ENCODE results near the gene ABI1. TPM values are rescaled to one million over a fixed set of nuclear protein-coding genes. Genes with fewer than 3 reads are reported as not detected.
"Not testable (repeated sequence)": the region's sequence is repeated elsewhere in the genome, so short reads cannot be mapped to it uniquely, and the experiment has no call there.

The ABI1 gene
- polyA plus RNA-seq, 1 donor: 50.1 TPM

DNA sequence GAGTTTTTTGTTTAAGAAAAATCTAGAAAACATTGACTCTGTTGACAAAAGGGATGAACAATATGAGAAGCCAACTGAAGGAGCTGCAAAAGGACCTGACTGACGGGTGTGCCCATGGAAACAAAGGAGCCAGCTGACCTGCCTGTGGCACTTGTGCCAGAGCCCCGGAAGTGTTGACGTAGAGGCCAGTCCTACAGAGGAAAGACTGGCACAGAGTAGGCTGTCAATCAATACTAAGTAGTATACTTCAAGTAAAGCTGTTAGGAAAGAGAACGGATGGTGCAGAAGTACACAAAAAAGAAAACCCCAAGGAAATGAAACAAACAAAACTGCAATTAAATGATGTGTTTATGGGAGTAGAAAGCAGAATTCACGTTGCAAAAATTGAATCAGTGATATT, 19.0 kb upstream of the ABI1 start:
- H3K4me1 ChIP-seq (ENCODE audit: control insufficient read depth, insufficient read depth, low read length): no peaks in the 10 kb centered on the region
- no peaks in the 10 kb centered on the region for H3K36me3 ChIP-seq (ENCODE audit: control insufficient read depth, insufficient read depth, low read length)
- no peak overlapping the region for H3K27ac ChIP-seq (ENCODE audit: low read length)
- no peak for DNase-seq
- WGBS (ENCODE audit: insufficient coverage, low lambda C conversion rate): 79% methylated on average over 2 of the region's 5 CpGs
- H3K27me3 ChIP-seq (ENCODE audit: control insufficient read depth, insufficient read depth, low read length): peaks cover 4% of the 10 kb centered on the region
- H3K4me3 ChIP-seq (ENCODE audit: low read length): no peak overlapping the region
- H3K9me3 ChIP-seq (ENCODE audit: control insufficient read depth, low read depth, low read length): no peaks in the 10 kb centered on the region

DNA sequence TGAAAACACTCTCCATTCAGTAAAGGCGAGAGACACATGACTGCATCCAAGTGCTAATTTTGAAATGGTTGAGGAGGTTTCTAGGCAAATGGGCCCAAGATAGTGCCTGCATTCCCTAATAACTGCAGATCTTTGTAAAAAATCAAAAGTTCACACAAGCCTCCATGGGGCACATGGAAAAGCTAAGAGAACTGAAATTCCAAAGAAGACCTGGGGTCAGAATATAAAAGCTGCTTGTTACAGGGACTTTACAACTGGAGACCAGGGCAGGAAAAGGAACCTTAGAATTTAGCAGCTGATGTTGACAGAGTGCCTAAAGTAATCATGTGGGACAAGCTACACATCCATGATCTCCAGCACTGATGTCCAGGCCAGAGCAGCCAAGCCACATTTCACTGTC, 10.0 kb upstream of the ABI1 start:
- Histone ChIP-seq H3K4me3 (ENCODE audit: low read length) (no peak overlapping the region), H3K4me1 (ENCODE audit: control insufficient read depth, insufficient read depth, low read length) (no peaks in the 10 kb centered on the region), H3K36me3 (ENCODE audit: control insufficient read depth, insufficient read depth, low read length) (no peaks in the 10 kb centered on the region), H3K9me3 (ENCODE audit: control insufficient read depth, low read depth, low read length) (no peaks in the 10 kb centered on the region), H3K27ac (ENCODE audit: low read length) (no peak overlapping the region), H3K27me3 (ENCODE audit: control insufficient read depth, insufficient read depth, low read length) (peaks cover 2% of the 10 kb centered on the region)
- no peak for DNase-seq
- no CpG with 5 or more reads among the region's 1 CpG for WGBS (ENCODE audit: insufficient coverage, low lambda C conversion rate)

DNA sequence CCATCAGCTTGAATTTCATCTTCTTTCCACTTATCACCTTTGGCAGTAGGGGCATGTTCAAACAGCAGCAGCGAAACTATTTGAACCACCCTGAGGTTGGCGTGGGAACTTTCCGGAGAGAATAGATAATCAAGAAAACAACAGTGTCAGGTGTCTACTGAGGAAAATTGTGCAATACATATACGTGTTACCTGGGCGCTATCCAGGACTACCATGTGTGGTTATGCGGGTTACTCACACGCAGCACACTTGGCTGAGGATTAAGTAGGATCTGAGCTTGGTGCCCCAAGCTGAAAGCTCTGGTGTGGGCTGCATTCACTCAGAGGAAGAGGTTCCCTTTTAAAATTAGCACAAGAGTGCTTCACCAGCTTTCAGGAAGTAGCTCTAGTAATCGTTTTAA, 8.8 kb upstream of the ABI1 start:
- Histone ChIP-seq H3K27ac (ENCODE audit: low read length) (no peak overlapping the region), H3K9me3 (ENCODE audit: control insufficient read depth, low read depth, low read length) (no peaks in the 10 kb centered on the region), H3K27me3 (ENCODE audit: control insufficient read depth, insufficient read depth, low read length) (peaks cover 2% of the 10 kb centered on the region), H3K36me3 (ENCODE audit: control insufficient read depth, insufficient read depth, low read length) (no peaks in the 10 kb centered on the region), H3K4me1 (ENCODE audit: control insufficient read depth, insufficient read depth, low read length) (no peaks in the 10 kb centered on the region), H3K4me3 (ENCODE audit: low read length) (no peak overlapping the region)
- DNase-seq: no peak
- WGBS (ENCODE audit: insufficient coverage, low lambda C conversion rate): no CpG with 5 or more reads among the region's 8 CpGs

DNA sequence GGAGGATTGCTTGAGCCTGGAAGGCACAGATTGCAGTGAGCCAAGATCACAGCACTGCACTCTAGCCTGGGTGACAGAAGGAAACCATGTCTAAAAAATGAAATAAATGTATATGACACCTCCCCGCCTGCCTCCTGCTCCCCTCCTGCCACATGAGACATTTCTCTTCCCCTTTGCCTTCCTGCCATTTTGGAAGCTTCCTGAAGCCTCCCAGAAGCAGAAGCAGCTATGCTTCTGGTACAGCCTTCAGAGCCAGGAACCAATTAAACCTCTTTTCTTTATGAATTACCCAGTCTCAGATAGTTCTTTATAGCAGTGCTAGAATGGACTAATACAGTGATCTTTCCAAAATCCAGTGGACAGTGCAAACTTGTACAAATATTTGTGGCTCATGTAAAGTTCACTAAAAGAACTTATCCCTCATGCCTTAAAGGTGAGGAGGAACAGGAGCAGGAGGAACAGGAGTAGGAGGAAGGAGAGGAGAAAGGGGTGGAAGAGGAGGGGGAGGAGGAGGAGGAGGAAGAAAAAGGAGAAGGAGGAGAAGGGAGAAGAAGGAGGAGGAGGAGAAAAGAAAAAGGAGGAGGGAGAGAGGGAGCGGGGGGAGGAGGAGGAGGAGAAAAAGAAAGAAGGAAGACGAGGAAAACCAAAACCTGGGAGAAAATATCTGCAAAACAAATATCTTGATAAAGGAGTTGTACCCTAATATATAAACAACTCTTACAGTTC, 2.8 kb upstream of the ABI1 start:
- H3K27me3 ChIP-seq (ENCODE audit: control insufficient read depth, insufficient read depth, low read length): peaks cover 2% of the 10 kb centered on the region
- no peaks in the 10 kb centered on the region for H3K9me3 ChIP-seq (ENCODE audit: control insufficient read depth, low read depth, low read length)
- no peaks in the 10 kb centered on the region for H3K4me1 ChIP-seq (ENCODE audit: control insufficient read depth, insufficient read depth, low read length)
- no peak for DNase-seq
- H3K27ac ChIP-seq (ENCODE audit: low read length): no peak overlapping the region
- H3K36me3 ChIP-seq (ENCODE audit: control insufficient read depth, insufficient read depth, low read length): no peaks in the 10 kb centered on the region
- WGBS (ENCODE audit: insufficient coverage, low lambda C conversion rate): 83% methylated on average over 2 of the region's 3 CpGs
- H3K4me3 ChIP-seq (ENCODE audit: low read length): no peak overlapping the region

DNA sequence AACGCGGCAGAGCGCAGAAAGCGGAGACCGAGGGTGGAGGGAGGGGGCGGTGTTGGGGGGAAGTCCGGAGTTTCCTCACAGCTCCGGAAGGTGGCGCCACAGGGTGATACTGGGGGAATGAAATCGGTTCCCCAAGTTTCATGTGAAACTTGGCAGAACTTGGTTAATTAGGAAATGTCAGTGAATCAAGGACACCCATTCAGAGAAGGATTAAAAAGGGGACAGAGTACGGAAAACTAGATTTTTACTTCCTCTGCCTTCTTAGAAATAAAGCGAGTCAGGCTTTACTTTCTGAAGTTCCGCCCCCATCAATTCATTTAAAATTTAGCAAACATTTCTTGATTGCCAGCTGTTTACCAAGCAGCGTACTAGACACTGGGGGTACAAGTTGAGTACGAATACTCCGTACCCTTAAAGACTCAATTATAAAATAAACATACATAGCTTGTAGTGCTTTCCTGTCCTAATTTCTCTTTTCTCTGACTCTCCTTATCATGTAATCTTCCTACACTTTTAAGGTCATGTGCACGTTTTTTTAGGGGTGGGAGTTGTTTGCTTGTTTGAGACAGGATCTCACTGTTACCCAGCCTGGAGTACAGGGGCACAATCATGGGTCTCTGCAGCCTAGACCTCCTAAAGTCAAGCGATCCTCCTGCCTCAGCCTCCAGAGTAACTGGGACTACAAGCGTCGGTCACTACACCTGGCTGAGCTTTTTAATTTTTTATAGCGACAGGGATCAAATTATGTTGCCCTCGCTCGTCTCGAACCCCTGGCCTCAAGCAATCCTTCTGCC, 644 bp upstream of the ABI1 start:
- H3K36me3 ChIP-seq (ENCODE audit: control insufficient read depth, insufficient read depth, low read length): no peaks in the 10 kb centered on the region
- H3K27me3 ChIP-seq (ENCODE audit: control insufficient read depth, insufficient read depth, low read length): no peaks in the 10 kb centered on the region
- peaks cover 4% of the 10 kb centered on the region for H3K4me1 ChIP-seq (ENCODE audit: control insufficient read depth, insufficient read depth, low read length)
- WGBS (ENCODE audit: insufficient coverage, low lambda C conversion rate): 56% methylated on average over 2 of the region's 24 CpGs
- H3K27ac ChIP-seq (ENCODE audit: low read length): no peak overlapping the region
- peak overlapping the region; percentile 21 for H3K4me3 ChIP-seq (ENCODE audit: low read length)
- H3K9me3 ChIP-seq (ENCODE audit: control insufficient read depth, low read depth, low read length): no peaks in the 10 kb centered on the region
- DNase-seq: no peak

DNA sequence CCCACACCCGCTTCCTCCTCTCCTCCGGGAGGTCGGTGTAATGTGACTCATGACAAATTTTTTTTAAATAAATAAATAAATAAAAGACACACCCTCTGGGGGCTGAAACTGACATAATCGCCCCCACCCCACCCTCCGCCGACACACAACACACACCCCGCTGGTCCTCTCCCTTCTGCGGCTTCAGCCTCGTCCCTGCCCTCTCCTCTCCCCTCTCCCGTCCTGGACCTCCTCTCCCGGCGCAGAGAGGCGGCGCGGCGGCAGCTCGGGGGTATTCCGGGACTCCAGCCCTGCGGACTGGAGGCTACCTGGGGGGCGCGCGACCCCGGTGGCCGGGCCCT, 686 bp downstream of the ABI1 start:
- peak in 1 of 2 donors; percentile 55 for DNase-seq
- no CpG with 5 or more reads among the region's 24 CpGs for WGBS (ENCODE audit: insufficient coverage, low lambda C conversion rate)
- no peaks in the 10 kb centered on the region for H3K27me3 ChIP-seq (ENCODE audit: control insufficient read depth, insufficient read depth, low read length)
- peaks cover 4% of the 10 kb centered on the region for H3K4me1 ChIP-seq (ENCODE audit: control insufficient read depth, insufficient read depth, low read length)
- H3K4me3 ChIP-seq (ENCODE audit: low read length): peak overlapping the region; percentile 87
- H3K27ac ChIP-seq (ENCODE audit: low read length): peak overlapping the region; percentile 97
- no peaks in the 10 kb centered on the region for H3K9me3 ChIP-seq (ENCODE audit: control insufficient read depth, low read depth, low read length)
- H3K36me3 ChIP-seq (ENCODE audit: control insufficient read depth, insufficient read depth, low read length): no peaks in the 10 kb centered on the region

DNA sequence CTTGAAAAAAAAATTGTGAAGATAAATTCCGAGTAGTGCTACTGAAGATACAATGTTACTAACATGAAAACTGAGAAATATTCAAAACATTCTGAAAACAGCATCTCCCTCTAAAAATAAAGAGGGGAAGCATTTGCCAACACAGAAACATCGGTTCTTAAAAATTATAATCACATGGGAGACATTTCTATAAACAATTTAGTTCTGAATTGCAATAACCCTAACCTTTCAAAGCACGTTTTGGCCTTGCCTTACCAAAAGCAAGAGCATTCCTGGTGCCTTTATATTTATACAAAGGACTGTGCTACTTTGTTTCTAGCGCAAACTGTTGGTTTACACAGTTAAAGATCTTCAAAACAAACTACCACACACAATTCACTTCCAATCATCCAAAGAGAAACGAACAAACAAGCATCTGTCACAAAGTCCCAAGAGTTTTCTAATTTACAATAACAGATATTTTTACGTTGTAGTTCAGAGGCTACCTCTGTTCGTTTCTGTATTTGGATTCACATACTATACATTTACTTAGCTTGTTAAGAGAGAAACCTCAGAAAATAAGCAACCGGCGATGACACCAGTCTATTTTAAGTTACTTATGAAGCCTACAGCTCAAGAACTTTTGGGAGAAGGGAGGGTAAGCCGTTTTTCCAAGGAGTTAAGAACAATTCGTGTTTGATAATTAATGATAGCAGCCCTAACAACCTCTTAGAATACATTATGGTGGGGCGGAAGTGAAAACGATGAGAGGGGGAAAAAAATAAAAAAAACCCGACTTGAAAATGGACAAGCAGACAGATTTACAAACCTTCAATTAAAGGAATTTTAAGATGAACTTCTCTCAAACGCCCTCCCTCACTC, 1.3 kb downstream of the ABI1 start:
- no peaks in the 10 kb centered on the region for H3K27me3 ChIP-seq (ENCODE audit: control insufficient read depth, insufficient read depth, low read length)
- DNase-seq: peak in 1 of 2 donors; percentile 64
- H3K4me3 ChIP-seq (ENCODE audit: low read length): peak overlapping the region; percentile 87
- H3K27ac ChIP-seq (ENCODE audit: low read length): peak overlapping the region; percentile 97
- H3K4me1 ChIP-seq (ENCODE audit: control insufficient read depth, insufficient read depth, low read length): peaks cover 4% of the 10 kb centered on the region
- H3K36me3 ChIP-seq (ENCODE audit: control insufficient read depth, insufficient read depth, low read length): no peaks in the 10 kb centered on the region
- no peaks in the 10 kb centered on the region for H3K9me3 ChIP-seq (ENCODE audit: control insufficient read depth, low read depth, low read length)
- 0% methylated on average over 4 of the region's 15 CpGs for WGBS (ENCODE audit: insufficient coverage, low lambda C conversion rate)

DNA sequence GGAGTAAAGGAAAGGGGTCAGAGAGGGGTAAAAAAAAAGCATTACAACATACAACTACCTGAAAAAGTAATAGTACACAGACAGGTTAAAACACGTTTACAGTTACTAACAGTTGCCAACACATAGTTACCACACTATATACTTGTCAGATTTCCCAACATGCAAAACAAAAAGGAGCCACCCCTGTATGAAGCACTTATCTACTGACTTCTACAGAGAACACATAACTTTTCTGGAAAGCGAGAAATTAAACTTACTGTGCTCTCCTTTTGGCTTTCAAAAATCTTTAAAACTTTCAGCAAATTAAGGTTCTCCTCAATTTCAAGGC, 2.1 kb downstream of the ABI1 start:
- peak in 1 of 2 donors; percentile 27 for DNase-seq
- Histone ChIP-seq H3K9me3 (ENCODE audit: control insufficient read depth, low read depth, low read length) (no peaks in the 10 kb centered on the region), H3K27me3 (ENCODE audit: control insufficient read depth, insufficient read depth, low read length) (no peaks in the 10 kb centered on the region), H3K4me3 (ENCODE audit: low read length) (no peak overlapping the region), H3K27ac (ENCODE audit: low read length) (no peak overlapping the region), H3K36me3 (ENCODE audit: control insufficient read depth, insufficient read depth, low read length) (no peaks in the 10 kb centered on the region), H3K4me1 (ENCODE audit: control insufficient read depth, insufficient read depth, low read length) (peaks cover 4% of the 10 kb centered on the region)
- 29% methylated on average over 1 of the region's 2 CpGs for WGBS (ENCODE audit: insufficient coverage, low lambda C conversion rate)

DNA sequence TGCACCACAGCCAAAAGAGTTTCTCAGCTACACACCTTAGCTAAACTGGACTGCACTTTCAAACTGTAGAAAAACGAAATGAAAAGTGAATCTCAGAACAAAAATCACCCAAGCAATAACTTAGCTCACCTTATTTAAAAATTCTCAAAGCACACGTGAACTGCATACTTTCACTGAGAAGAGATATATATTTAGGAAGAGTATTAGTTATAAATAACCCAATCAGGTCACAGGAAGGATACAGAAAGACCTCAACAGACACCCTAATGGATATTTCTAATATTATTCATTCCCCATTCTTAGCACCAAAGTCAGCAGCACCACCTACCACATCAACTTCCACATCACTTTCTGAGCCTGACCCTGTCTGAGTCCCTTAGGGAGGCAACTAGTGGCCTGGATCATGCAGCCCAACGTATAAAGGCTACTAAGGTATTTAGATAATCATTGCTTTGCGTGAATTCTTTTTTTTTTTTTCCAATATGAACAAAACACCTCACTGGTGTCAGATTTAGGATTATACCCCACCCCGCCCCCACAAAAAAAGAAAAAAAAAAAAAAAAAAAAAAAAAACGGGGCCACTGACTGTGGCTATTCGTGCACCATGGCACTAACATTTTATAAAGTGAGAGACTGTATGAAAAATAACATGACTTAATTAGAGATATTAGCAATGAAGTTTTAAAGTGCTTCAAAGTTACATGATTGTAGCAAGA, 2.6 kb downstream of the ABI1 start:
- WGBS (ENCODE audit: insufficient coverage, low lambda C conversion rate): 70% methylated on average over 2 of the region's 7 CpGs
- DNase-seq: no peak
- peaks cover 4% of the 10 kb centered on the region for H3K4me1 ChIP-seq (ENCODE audit: control insufficient read depth, insufficient read depth, low read length)
- H3K9me3 ChIP-seq (ENCODE audit: control insufficient read depth, low read depth, low read length): no peaks in the 10 kb centered on the region
- no peak overlapping the region for H3K27ac ChIP-seq (ENCODE audit: low read length)
- H3K27me3 ChIP-seq (ENCODE audit: control insufficient read depth, insufficient read depth, low read length): no peaks in the 10 kb centered on the region
- no peaks in the 10 kb centered on the region for H3K36me3 ChIP-seq (ENCODE audit: control insufficient read depth, insufficient read depth, low read length)
- H3K4me3 ChIP-seq (ENCODE audit: low read length): no peak overlapping the region

DNA sequence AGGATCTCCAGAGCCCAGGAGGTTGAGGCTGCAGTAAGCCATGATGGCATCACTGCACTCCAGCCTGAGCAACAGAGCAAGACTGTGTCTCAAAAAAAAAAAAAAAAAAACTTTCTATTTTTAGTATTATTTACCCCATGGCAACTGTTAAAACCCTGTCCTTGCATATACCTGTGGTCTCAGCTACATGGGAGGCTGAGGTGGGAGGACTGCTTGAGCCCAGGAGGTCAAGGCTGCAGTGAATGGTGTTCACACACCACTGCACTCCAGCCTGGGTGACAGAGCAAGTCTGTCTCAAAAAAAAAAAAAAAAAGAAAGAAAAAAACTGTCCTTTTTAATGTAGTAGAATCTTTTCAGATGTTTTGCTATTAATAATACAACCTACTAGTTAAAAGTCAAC, 3.2 kb downstream of the ABI1 start:
- not testable (repeated sequence) for DNase-seq; H3K27ac ChIP-seq (ENCODE audit: low read length); H3K4me1 ChIP-seq (ENCODE audit: control insufficient read depth, insufficient read depth, low read length); H3K4me3 ChIP-seq (ENCODE audit: low read length); H3K27me3 ChIP-seq (ENCODE audit: control insufficient read depth, insufficient read depth, low read length); H3K36me3 ChIP-seq (ENCODE audit: control insufficient read depth, insufficient read depth, low read length); H3K9me3 ChIP-seq (ENCODE audit: control insufficient read depth, low read depth, low read length)

Measured in large intestine (tissue), 3 donors.